GM12878 (cell line): ENCODE data around the gene OR7C2. TPM values are rescaled to one million over a fixed set of nuclear protein-coding genes. Genes with fewer than 3 reads are reported as not detected.

Experiments
- BCLAF1 ChIP-seq: fragments of 450-650 bp; IDR thresholded peaks from 2 replicates; pipeline ENCODE4 v1.6.1; 2017; ENCODE audit warnings: antibody characterized with exemption, mild to moderate bottlenecking, moderate library complexity
- CEBPZ ChIP-seq: fragments of 150-350 bp; IDR thresholded peaks from 2 replicates; pipeline ENCODE4 v1.6.1; 2016; ENCODE audit warnings: low read depth, low read length
- E4F1 ChIP-seq: fragments of 450-650 bp; IDR thresholded peaks from 2 replicates; pipeline ENCODE4 v1.6.1; 2018; ENCODE audit warnings: borderline replicate concordance, mild to moderate bottlenecking; ENCODE audit not compliant: partially characterized antibody
- GATAD2B ChIP-seq: fragments of 450-650 bp; conservative IDR thresholded peaks from 2 replicates; pipeline ENCODE4 v1.6.1; 2017; ENCODE audit warnings: low read depth, mild to moderate bottlenecking, moderate library complexity
- NFIC ChIP-seq: IDR thresholded peaks from 2 replicates; pipeline ENCODE4 v1.6.1; 2012; ENCODE audit warnings: low read depth, mild to moderate bottlenecking, inconsistent platforms, low read length, moderate library complexity
- NFYA ChIP-seq: IDR thresholded peaks from 2 replicates; pipeline ENCODE4 v1.6.1; 2011; ENCODE audit warnings: low read depth, mild to moderate bottlenecking, low read length, improper control_type of control experiment, borderline replicate concordance
- RAD21 ChIP-seq: IDR thresholded peaks from 2 replicates; pipeline ENCODE4 v1.6.1; 2011; ENCODE audit warnings: mild to moderate bottlenecking, low read depth, low read length, moderate library complexity; ENCODE audit not compliant: insufficient read depth
- SRF ChIP-seq, 2 experiments: IDR thresholded peaks; 2 replicates each; pipeline ENCODE4 v1.6.1; 2011; ENCODE audit warnings: low read depth in 2 of 2, low read length in 2 of 2, mild to moderate bottlenecking in 1 of 2, moderate library complexity in 1 of 2
- YY1 ChIP-seq: IDR thresholded peaks from 2 replicates; pipeline ENCODE4 v1.6.1; 2011; ENCODE audit warnings: low read depth, mild to moderate bottlenecking, low read length
- polyA plus RNA-seq, 11 experiments: library from polyadenylated mRNA; depleted of rRNA in 4 of 11; unstranded in 6 of 11; stranded (reverse) in 5 of 11; fragments of >200 nt; fragmentation: Nextera tagmentation in 4 of 11; fragmentation: Illumina TruSeq in 1 of 11; extraction: Ambion mirVana in 4 of 11; extraction: Trizol in 1 of 11; gene quantifications; 1 replicate in 1 of 11; 2 replicates in 10 of 11; pipeline versions ENCODE4 v1.2.1 to v1.2.3, GENCODE V29; 2011 to 2016; ENCODE audit warnings: inconsistent platforms in 2 of 11, missing spikeins in 2 of 11, low read depth in 1 of 11
- total RNA-seq, 4 experiments: library from RNA; depleted of rRNA in 3 of 4; stranded (reverse); fragments of >200 nt in 3 of 4; fragmentation: Illumina TruSeq in 1 of 4; extraction: Trizol in 1 of 4; gene quantifications; 2 replicates each; pipeline versions ENCODE4 v1.2.1 to v1.2.3, GENCODE V29; 2013 to 2021

The OR7C2 gene
- total and polyA plus RNA-seq, 10 of the 15 experiments (the other 5 are each of a cell fraction or from before 2014, with no cell fraction given): not detected

DNA sequence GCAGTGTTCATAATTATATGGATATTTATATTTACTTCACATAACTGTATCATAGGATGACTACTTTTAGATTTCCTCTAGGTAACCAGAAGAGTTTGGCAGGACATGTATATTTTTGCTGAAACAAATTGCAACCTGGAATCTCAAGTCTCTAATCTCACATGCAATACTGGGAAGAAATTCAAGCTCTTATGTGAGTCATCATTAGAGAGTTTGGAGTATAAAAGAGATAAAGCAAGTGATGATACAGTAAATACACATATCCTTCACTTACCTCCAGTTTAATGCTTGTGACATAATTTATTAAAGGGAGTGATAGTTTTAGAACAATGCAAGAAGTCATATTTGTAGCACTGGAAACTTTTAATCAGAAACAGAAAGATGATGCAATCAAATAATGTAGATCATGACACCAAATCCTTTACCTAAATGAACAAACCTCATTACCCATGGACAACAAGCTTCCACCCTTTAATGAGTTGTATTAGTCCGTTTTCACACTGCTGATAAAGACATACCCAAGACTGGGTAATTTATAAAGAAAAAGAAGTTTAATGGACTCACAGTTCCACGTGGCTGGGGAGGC, 39.5 kb upstream of the OR7C2 start (continued):
- TF ChIP-seq CEBPZ (no peak), RAD21 (no peak), E4F1 (no peak), GATAD2B (no peak), NFIC (no peak), NFYA (no peak), BCLAF1 (no peak), YY1 (no peak), SRF (IDR thresholded peaks at IDR 0.05; ENCODE audit: low read depth in 2 of 2, low read length in 2 of 2) (no peak)
